ENCODE measurements around the gene DCHS2.

DNA sequence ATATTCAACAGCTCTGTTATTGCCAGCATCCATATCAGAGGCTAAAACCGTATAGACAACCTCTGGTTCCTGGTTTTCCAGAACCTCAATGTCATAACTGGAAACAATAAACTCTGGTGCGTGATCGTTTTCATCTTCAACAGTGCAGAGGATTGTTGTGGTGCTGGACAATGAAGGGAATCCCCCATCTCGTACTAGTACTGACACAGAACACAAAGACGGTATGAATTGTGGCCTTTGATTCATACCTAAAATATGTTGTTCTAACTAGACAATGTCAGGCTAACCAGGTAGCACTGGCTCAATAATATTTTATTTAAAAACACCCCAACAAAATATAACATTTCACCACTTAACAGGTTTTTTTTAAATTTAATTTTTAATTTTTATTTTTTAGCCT lies 186.9 kb downstream of the DCHS2 start:
- TF ChIP-seq CTCF (IDR thresholded peaks at IDR 0.05) (no peak), POLR2A (IDR thresholded peaks at IDR 0.05) (no peak)
